GM18526 (cell line): ENCODE data around the gene TEDC1.

Experiments used
- POLR2A ChIP-seq: IDR thresholded peaks from 3 replicates; pipeline ENCODE4 v1.6.1; 2011; ENCODE audit not compliant: insufficient read length; ENCODE audit errors: extremely low read depth

Gene TEDC1

DNA sequence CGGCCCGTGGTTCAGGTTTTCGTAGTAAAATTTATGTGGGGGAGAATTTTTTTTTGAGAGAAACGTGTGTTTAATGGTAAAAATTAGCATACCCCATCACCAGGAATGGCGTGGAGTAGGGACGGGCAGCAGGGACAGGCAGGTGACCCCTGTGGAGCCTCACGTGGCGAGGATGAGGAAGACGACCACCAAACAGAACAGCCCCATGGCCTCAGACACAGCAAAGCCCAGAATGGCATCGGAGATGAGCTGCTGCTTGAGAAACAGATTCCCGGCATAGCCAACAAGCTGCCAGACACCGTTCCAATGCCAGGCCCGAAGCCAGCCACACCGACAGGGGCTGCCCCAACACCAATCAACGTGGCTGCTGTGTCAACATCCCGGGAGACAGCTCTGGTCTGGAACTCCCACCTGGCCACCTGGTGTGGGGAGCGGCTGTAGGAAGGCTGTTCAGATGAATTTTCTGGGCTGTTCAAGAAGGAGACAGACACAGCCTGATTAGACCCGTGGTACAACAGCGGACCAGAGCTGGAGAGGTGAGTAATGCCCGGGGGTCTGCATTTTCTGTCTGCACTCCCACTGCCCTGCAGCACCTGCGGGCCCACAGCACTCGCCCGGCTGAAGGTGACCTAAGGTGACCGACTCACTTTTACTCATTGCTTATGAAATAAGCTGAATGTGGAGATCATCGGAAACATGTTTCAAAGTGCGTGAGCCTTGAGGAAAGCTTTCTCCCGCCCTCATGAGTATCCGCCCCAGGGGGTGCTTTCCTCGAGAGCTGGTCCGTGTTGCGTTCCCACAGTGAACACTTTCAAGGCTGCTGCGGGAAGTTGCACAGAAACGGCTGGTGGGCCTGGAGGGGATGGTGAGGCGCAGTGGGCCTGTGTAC is 45.9 kb downstream of the TEDC1 start:
- TF ChIP-seq POLR2A: no peak

DNA sequence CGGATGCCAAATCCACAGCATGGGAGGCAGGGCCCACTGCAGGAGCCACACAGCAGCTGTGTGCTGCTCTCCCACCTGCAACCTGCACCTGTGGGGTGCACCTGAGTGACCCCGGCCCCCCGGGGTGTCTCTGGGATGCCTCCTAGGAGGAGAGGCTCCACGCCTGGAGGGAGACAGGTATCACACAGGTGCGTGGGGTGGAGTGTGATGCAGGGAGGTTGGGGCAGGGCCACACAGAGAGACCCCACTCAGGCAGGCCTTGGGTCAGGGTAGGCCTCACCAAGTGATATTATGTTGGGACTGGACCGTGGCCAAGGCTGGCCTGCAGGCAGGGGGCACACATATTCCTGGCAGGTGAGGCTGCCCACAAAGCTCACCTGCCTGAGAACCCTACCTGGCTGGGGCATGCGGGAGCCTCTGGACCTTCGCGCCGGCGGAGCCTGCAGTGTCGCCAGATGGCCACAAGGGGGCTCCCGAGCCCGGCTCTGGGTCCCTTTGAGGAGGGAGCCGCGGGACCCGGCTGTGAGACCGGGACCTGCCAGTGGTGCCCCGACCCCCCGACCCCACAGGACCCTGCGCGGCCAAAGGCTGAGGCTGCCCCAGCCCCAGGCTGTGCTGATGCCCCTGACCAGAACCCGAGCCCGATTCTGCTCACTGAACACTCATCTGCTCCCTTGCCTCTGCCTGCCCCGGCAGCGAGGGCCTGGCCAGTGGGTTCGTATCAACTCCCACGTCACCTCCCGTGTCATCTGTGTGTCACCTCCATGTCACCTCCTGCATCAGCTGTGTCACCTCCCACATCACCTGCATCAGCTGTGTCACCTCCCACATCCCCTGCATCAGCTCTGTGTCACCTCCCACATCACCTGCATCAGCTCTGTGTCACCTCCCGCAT is 46.8 kb downstream of the TEDC1 start:
- no peak for TF ChIP-seq POLR2A

DNA sequence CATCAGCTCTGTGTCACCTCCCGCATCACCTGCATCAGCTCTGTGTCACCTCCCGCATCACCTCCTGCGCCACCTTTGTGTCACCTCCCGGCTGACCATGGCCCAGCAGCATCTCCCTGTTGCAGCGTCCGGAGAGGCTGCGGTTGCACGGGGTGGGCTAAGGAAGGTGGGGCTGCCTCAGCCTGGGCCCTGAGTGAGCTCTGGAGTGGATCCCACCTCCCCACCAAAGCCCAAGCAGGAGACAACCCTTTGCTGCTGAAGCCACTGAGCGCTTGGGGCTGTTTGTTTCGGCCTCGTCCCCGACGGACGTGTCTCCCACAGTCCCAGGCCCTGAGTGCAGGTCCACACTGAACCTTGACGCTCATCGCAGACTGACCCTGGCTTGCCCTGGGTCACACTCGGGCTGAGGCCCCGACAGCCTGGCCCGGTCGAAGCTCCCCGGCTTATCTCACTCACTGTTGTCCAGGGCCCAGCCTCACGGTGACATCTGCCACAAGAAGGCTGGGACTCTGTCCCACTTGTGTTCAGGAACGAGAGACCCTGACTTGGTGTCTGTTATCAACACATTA is 47.5 kb downstream of the TEDC1 start:
- no peak for TF ChIP-seq POLR2A

DNA sequence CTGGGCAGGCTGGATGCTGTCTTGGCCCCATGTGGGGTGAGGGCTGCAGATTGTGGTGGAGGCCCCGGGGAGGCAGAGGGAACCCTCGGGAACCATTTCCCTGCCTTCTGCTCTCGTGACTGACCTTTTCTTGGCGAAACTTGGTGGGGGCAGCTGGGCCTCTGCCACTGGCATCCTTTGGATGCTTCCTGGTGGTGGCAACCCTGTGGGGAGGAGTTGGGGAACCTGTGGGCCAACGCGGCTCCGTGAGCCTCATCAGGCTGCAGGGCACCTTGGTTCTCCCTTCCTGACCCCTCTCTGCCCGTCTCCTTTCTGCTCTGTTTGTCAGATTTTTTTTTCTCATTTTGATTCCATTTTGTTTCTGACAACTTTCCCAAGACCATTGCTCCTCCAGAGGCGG is 49.8 kb downstream of the TEDC1 start:
- TF ChIP-seq POLR2A: no peak

DNA sequence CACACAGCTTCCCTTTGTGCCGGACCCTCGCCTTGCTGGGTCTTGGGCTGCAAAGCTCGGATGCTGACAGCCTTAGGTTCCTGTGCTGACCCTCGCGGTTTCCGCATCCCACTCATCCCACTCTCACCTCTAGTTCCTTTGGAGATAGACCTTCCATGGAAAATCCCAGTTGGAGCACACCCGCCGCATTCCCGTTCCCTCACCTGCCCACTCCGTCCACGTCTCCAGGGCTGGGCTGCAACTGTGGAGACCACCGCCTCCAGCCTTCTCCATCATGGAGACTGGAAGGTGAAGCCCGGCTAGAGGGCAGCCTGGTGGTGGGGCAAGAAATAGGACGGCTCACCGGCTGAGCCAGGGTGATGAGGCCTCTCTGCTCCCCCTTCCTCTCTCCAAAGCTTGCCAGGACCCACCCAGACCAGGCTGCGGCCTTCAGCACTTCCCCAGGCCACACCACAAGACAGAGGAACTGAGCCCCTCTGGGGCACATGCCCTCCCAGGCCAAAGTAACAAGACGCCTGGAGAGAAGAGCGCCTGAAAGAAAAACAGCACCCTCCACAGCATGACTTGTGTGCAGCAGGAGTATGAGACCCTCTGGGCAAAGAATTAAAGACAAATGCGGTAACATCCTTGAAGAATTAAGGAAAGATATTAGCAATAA is 50.3 kb downstream of the TEDC1 start:
- TF ChIP-seq POLR2A: no peak

DNA sequence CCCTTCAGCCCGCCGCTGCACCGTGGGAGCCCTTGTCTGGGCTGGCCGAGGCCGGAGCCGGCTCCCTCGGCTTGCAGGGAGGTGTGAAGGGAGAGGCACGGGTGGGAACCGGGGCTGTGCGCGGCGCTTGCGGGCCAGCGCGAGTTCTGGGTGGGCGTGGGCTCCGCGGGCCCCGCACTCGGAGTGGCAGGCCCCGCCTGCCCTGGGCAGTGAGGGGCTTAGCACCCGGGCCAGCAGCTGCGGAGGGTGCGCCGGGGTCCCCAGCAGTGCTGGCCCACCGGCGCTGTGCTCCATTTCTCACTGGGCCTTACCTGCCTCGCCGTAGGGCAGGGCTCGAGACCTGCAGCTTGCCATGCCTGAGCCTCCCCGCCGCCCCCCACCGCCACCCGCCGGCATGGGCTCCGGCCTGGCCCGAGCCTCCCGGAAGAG is 56.7 kb downstream of the TEDC1 start:
- no peak for TF ChIP-seq POLR2A
